Gastrocnemius medialis (tissue), 4 donors: ENCODE data around the gene NFATC3.

Experiments used
- CTCF ChIP-seq, 5 experiments: fragments of 450-650 bp in 3 of 5; fragments of 200-600 bp in 2 of 5; sonication (generic) in 2 of 5; IDR thresholded peaks in 4 of 5; conservative IDR thresholded peaks in 1 of 5; 1 replicate in 4 of 5; 2 replicates in 1 of 5; pipeline ENCODE4 v1.5.1; 2016 to 2019; ENCODE audit warnings: antibody characterized with exemption in 5 of 5, mild to moderate bottlenecking in 3 of 5, moderate library complexity in 3 of 5
- POLR2A ChIP-seq, 2 donors: fragments of 450-650 bp; IDR thresholded peaks; one replicate each; pipeline ENCODE4 v1.6.1; 2017; ENCODE audit warnings: antibody characterized with exemption in 2 of 2, mild to moderate bottlenecking in 2 of 2, moderate library complexity in 2 of 2

DNA sequence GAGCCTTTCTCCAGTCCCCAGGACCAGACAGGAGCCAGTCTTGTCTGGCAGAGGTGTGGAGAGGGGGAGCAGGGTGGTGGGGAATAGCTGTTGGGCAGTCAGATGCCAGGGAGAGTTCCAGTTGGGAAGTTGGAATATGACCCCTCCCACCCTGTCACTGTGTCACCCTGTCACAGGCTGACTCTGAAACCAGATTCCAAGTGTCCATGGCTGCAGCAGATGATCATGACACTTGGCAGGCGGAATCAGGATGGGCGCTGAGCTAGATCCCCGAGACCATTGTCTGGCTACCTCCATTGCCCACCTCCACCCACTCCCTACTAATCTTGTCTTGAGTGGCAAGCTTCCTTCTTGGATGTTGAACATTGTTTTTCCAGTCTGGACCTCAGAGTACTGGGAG is 9.2 kb upstream of the NFATC3 start:
- TF ChIP-seq CTCF (IDR thresholded peaks at IDR 0.05 in 4 of 5, conservative IDR thresholded peaks at IDR 0.05 in 1 of 5) (no peak), POLR2A (IDR thresholded peaks at IDR 0.05) (no peak)
